ENCODE data around the gene ZFP91. TPM values are rescaled to one million over a fixed set of nuclear protein-coding genes. Genes with fewer than 3 reads are reported as not detected.

ZFP91 gene
- total RNA-seq, 1 experiment from 2014 or later = 80.4 TPM

- no peak overlapping the region for H3K4me3 ChIP-seq (ENCODE audit: low read depth in 2 of 2, low read length in 2 of 2)
- H3K9me3 ChIP-seq (ENCODE audit: control insufficient read depth, insufficient read depth, low read depth, low read length) = no peaks in the 10 kb centered on the region
- no peak overlapping the region for H3K27ac ChIP-seq (ENCODE audit: low read length)
- BruUV-seq (replicated peaks) = no TSS peak
- ChIA-PET POLR2A (no interaction called here), CTCF (no interaction called here)
- no peaks in the 10 kb centered on the region for H3K36me3 ChIP-seq (ENCODE audit: control insufficient read depth, insufficient read depth, low read length)
- DNase-seq (ENCODE audit: low read depth, low spot score) (no peak), ATAC-seq (no peak)
- in situ Hi-C loops (cut with HindIII; ENCODE audit: low pct_unique_long_range_greater_than_20kb, low sequenced_read_pairs) (no loop called here), intact Hi-C loops (cut with micrococcal nuclease; ENCODE audit: unreplicated experiment) (no loop called here)
- no peak for TF ChIP-seq REST (IDR thresholded peaks at IDR 0.05; ENCODE audit: insufficient read depth in 1 of 2, low read depth in 2 of 2, low read length in 1 of 2)
- H3K27me3 ChIP-seq (ENCODE audit: control insufficient read depth, insufficient read depth, low read length) = no peaks in the 10 kb centered on the region
- H3K4me1 ChIP-seq (ENCODE audit: control insufficient read depth, insufficient read depth, low read length) = peaks cover 10% of the 10 kb centered on the region; the same call in 1 of the 2 replicates
Measured at GRCh38 chr11:58596621-58597020, 17.8 kb downstream of the ZFP91 start.

GRCh38 chr11:58597486-58598144 is 18.8 kb downstream of the ZFP91 start:
- no peak for ATAC-seq
- Histone ChIP-seq H3K36me3 (ENCODE audit: control insufficient read depth, insufficient read depth, low read length) (no peaks in the 10 kb centered on the region), H3K4me3 (ENCODE audit: low read depth in 2 of 2, low read length in 2 of 2) (no peak overlapping the region), H3K27me3 (ENCODE audit: control insufficient read depth, insufficient read depth, low read length) (no peaks in the 10 kb centered on the region), H3K4me1 (ENCODE audit: control insufficient read depth, insufficient read depth, low read length) (peaks cover 10% of the 10 kb centered on the region; the same call in 1 of the 2 replicates), H3K9me3 (ENCODE audit: control insufficient read depth, insufficient read depth, low read depth, low read length) (no peaks in the 10 kb centered on the region), H3K27ac (ENCODE audit: low read length) (no peak overlapping the region)
- BruUV-seq (replicated peaks) = no TSS peak
- in situ Hi-C loops (cut with HindIII; ENCODE audit: low pct_unique_long_range_greater_than_20kb, low sequenced_read_pairs) (no loop called here), intact Hi-C loops (cut with micrococcal nuclease; ENCODE audit: unreplicated experiment) (no loop called here)
- POLR2A ChIA-PET = no interaction called here
- TF ChIP-seq REST (IDR thresholded peaks at IDR 0.05; ENCODE audit: insufficient read depth in 1 of 2, low read depth in 2 of 2, low read length in 1 of 2) = no peak
- no peak for TF ChIP-seq SIN3A (IDR thresholded peaks at IDR 0.05; ENCODE audit: borderline replicate concordance, insufficient read depth, low read depth, low read length)
- TF ChIP-seq CTCF (IDR thresholded peaks at IDR 0.05) = no peak
- no peak for TF ChIP-seq TCF7L2 (IDR thresholded peaks at IDR 0.05; ENCODE audit: low read depth, low read length)
- TF ChIP-seq POLR2AphosphoS5 (IDR thresholded peaks at IDR 0.05; ENCODE audit: low read depth, low read length) = no peak
- CTCF ChIA-PET = no interaction called here
- DNase-seq (ENCODE audit: low read depth, low spot score) = no peak

Data from Panc1 (cell line).